K562 (cell line): Measurements from ENCODE around the gene TEDC1. TPM values are rescaled to one million over a fixed set of nuclear protein-coding genes. Genes with fewer than 3 reads are reported as not detected.

Experiments used
- MAZ ChIP-seq, 2 experiments: fragments of 450-650 bp in 1 of 2; sonication (generic) in 1 of 2; formaldehyde crosslinking; IDR thresholded peaks in 1 of 2; conservative IDR thresholded peaks in 1 of 2; 2 replicates each; pipeline versions ENCODE4 v1.4.0 to v1.5.0; 2020; ENCODE audit warnings: mild to moderate bottlenecking in 1 of 2, missing genetic modification reagents in 1 of 2
- SMAD3 ChIP-seq: fragments of 450-650 bp; formaldehyde crosslinking; conservative IDR thresholded peaks from 2 replicates; pipeline ENCODE4 v1.4.0; 2020; ENCODE audit warnings: mild to moderate bottlenecking
- TCF7 ChIP-seq: sonication (generic); IDR thresholded peaks from 2 replicates; pipeline ENCODE4 v1.6.1; 2016; ENCODE audit warnings: antibody characterized with exemption, borderline replicate concordance
- TOE1 ChIP-seq, 2 experiments: fragments of 450-650 bp in 1 of 2; sonication (generic) in 1 of 2; formaldehyde crosslinking in 1 of 2; IDR thresholded peaks; 2 replicates each; pipeline versions ENCODE4 v1.7.1 to v1.8.0; 2016 to 2022; ENCODE audit warnings: borderline replicate concordance in 2 of 2, mild to moderate bottlenecking in 2 of 2, antibody characterized with exemption in 1 of 2, inconsistent platforms in 1 of 2, low read depth in 1 of 2, missing genetic modification reagents in 1 of 2, moderate library complexity in 1 of 2
- ZNF311 ChIP-seq: fragments of 250-450 bp; sonication (Bioruptor Pico); IDR thresholded peaks from 2 replicates; pipeline ENCODE4 v1.4.0; 2020; ENCODE audit warnings: mild to moderate bottlenecking, moderate library complexity
- ZNF407 ChIP-seq: fragments of 450-650 bp; IDR thresholded peaks from 2 replicates; pipeline ENCODE4 v1.6.1; 2016; ENCODE audit warnings: low read depth
- polyA plus RNA-seq, 8 experiments: library from polyadenylated mRNA; depleted of rRNA in 4 of 8; stranded (reverse) in 5 of 8; unstranded in 3 of 8; fragments of >200 nt; fragmentation: Nextera tagmentation in 2 of 8; fragmentation: Illumina TruSeq in 1 of 8; extraction: Ambion mirVana in 2 of 8; extraction: Trizol in 1 of 8; gene quantifications; 2 replicates each; pipeline versions ENCODE4 v1.2.1 to v1.2.3, GENCODE V29; 2011 to 2014; ENCODE audit warnings: inconsistent platforms in 1 of 8, missing spikeins in 1 of 8
- total RNA-seq, 7 experiments: library from RNA; depleted of rRNA in 6 of 7; stranded (reverse); fragments of >200 nt in 6 of 7; fragmentation: Illumina TruSeq in 2 of 7; extraction: Trizol in 2 of 7; gene quantifications; 2 replicates each; pipeline versions ENCODE4 v1.2.1 to v1.2.3, GENCODE V29; 2011 to 2021; ENCODE audit warnings: low replicate concordance in 1 of 7

TEDC1 gene
- total and polyA plus RNA-seq, 9 of the 15 experiments (the other 6 are each of a cell fraction or from before 2014, with no cell fraction given) = 0.21 to 28.3 (median 5.9) TPM

GRCh38 chr14:105489542-105490266 lies 1.3 kb upstream of the TEDC1 start (continued):
- no peak for TF ChIP-seq ZNF407
- no peak for TF ChIP-seq SMAD3 (CRISPR knock-in tag)
- no peak for TF ChIP-seq ZNF311 (CRISPR knock-in tag)
- TF ChIP-seq TOE1 (IDR thresholded peaks at IDR 0.05; ENCODE audit: borderline replicate concordance) = peak; percentile 39; the same call in 1 of the 2 replicates
- TF ChIP-seq TOE1 (CRISPR knock-in tag; IDR thresholded peaks at IDR 0.05; ENCODE audit: borderline replicate concordance, low read depth) = no peak
- TF ChIP-seq MAZ (CRISPR knock-in tag; conservative IDR thresholded peaks at IDR 0.05 in 1 of 2, IDR thresholded peaks at IDR 0.05 in 1 of 2) = peak; percentile 62 to 81; a peak in 3 of 4 replicates
- TF ChIP-seq TCF7 = no peak
